Left lung (tissue), 10 donors: ENCODE data around the gene SOCS2. TPM values are rescaled to one million over a fixed set of nuclear protein-coding genes. Genes with fewer than 3 reads are reported as not detected.
"Not testable (repeated sequence)": the region's sequence is repeated elsewhere in the genome, so short reads cannot be mapped to it uniquely, and the experiment has no call there.

Source experiments
- ATAC-seq: fragments of 200-7000 bp; cut with Tn5 transposase; one replicate; pipeline ENCODE4 v1.9.1; 2020; ENCODE audit warnings: moderate library complexity
- DNase-seq, 4 donors: peaks; one replicate each; pipeline ENCODE4 v3.0.0-alpha.2; 2013 to 2020
- H3K27ac ChIP-seq, 2 donors: fragments of 200-600 bp; sonication (generic) in 1 of 2; one replicate each; pipeline versions ENCODE4 v1.5.0 to v1.8.0; 2020 to 2021
- H3K27me3 ChIP-seq, 2 donors: fragments of 200-600 bp; sonication (generic) in 1 of 2; one replicate each; pipeline versions ENCODE4 v1.5.0 to v1.8.0; 2020 to 2021
- H3K36me3 ChIP-seq, 2 donors: fragments of 200-600 bp; sonication (generic) in 1 of 2; one replicate each; pipeline versions ENCODE4 v1.5.0 to v1.8.0; 2020 to 2021
- H3K4me1 ChIP-seq, 2 donors: fragments of 200-600 bp; one replicate each; pipeline ENCODE4 v1.8.0; 2021
- H3K4me3 ChIP-seq, 2 donors: fragments of 200-600 bp; sonication (generic) in 1 of 2; one replicate each; pipeline versions ENCODE4 v1.5.0 to v1.8.0; 2020 to 2021; ENCODE audit warnings: mild to moderate bottlenecking in 1 of 2
- H3K9me3 ChIP-seq, 2 donors: fragments of 200-600 bp; sonication (generic) in 1 of 2; one replicate each; pipeline versions ENCODE4 v1.5.0 to v1.8.0; 2020 to 2021
- intact Hi-C, 2 donors: fragments of 100-400 bp; cut with DNase I; formaldehyde crosslinking; loops; one replicate each; pipeline versions ENCODE4 v1.11.2 to v1.14.2; 2022
- polyA plus RNA-seq, 6 donors: library from polyadenylated mRNA; unstranded; fragments of 120-200 nt; gene quantifications; one replicate each; pipeline ENCODE4 v1.2.1, GENCODE V29; 2013; ENCODE audit not compliant: insufficient read length in 6 of 6
- total RNA-seq, 2 donors: library from RNA; stranded (reverse); fragmentation: NEBNext Ultra II Directional; extraction: Animal tissue kit (Norgen Biotek cat#: 25700); gene quantifications; one replicate each; pipeline ENCODE4 v1.2.1, GENCODE V29; 2021
- TF ChIP-seq, protein P1 (sequence below), 2 donors: fragments of 200-600 bp; sonication (generic) in 1 of 2; IDR thresholded peaks; one replicate each; pipeline versions ENCODE4 v1.5.0 to v1.8.0; 2021; ENCODE audit warnings: antibody characterized with exemption in 2 of 2
- donor health status: DM: no; HTN: yes; CAD: no.
- donor health status: DM: no; HTN: no; CAD: no.

The SOCS2 gene
- total and polyA plus RNA-seq, 8 donors = 15.7 to 40.5 (median 31.0) TPM

DNA sequence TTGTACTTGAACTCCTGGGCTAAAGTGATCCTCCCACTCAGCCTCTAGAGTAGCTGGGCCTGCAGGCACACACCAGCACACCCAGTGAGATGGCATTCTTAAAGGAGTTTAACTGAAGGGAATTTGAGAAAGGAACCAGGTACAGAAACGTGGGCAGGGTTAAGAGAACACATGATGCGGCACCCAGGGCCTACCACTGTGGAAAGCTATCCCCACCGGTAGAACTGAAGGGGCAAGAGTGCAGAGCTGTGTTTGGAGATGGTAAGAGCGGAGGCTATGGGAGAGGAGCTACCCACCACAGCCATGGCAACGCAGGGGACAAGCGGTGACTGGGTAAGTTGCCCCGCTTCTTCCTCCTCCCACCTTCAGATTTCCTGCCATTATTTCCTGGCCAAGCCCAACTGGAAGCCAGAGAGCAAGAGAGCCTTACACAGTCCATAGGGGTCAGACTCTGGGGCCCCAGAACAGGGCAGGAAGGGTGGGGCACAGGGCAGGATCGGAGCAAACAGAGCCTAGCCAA is 46.5 kb downstream of the SOCS2 start:
- H3K4me1 ChIP-seq = no peaks in the 10 kb centered on the region
- no peak overlapping the region for H3K4me3 ChIP-seq
- DNase-seq = no peak
- H3K27ac ChIP-seq = no peak overlapping the region
- no peaks in the 10 kb centered on the region for H3K36me3 ChIP-seq
- intact Hi-C loops = no loop called here
- no peaks in the 10 kb centered on the region for H3K9me3 ChIP-seq
- TF ChIP-seq, protein P1, sequence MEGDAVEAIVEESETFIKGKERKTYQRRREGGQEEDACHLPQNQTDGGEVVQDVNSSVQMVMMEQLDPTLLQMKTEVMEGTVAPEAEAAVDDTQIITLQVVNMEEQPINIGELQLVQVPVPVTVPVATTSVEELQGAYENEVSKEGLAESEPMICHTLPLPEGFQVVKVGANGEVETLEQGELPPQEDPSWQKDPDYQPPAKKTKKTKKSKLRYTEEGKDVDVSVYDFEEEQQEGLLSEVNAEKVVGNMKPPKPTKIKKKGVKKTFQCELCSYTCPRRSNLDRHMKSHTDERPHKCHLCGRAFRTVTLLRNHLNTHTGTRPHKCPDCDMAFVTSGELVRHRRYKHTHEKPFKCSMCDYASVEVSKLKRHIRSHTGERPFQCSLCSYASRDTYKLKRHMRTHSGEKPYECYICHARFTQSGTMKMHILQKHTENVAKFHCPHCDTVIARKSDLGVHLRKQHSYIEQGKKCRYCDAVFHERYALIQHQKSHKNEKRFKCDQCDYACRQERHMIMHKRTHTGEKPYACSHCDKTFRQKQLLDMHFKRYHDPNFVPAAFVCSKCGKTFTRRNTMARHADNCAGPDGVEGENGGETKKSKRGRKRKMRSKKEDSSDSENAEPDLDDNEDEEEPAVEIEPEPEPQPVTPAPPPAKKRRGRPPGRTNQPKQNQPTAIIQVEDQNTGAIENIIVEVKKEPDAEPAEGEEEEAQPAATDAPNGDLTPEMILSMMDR (IDR thresholded peaks at IDR 0.05) = no peak
- ATAC-seq = no peak
- H3K27me3 ChIP-seq = no peaks in the 10 kb centered on the region

DNA sequence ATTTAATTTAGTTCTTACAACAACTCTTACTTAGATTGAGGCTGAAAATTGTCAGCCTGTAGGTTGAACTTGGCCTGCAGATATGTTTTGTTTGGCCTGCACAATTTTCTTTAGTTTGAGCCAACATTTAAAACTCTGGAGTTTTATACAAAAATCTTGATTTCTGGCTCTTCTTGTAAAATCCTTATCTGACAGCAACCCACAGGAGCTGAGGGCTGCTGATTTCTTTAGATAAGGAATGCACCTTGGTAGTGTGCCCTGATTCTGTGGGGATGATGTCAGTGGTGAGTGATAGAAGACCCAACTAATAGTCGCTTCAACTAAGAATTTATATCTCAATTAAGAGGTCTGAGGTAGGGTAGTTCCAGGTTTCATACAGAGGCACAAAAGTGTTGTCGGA is 49.5 kb downstream of the SOCS2 start:
- DNase-seq (no peak), ATAC-seq (no peak)
- intact Hi-C loops = no loop called here
- Histone ChIP-seq H3K9me3 (no peaks in the 10 kb centered on the region), H3K27ac (no peak overlapping the region), H3K4me3 (no peak overlapping the region), H3K36me3 (no peaks in the 10 kb centered on the region), H3K27me3 (no peaks in the 10 kb centered on the region), H3K4me1 (no peaks in the 10 kb centered on the region)
- TF ChIP-seq, protein P1 (IDR thresholded peaks at IDR 0.05) = no peak

DNA sequence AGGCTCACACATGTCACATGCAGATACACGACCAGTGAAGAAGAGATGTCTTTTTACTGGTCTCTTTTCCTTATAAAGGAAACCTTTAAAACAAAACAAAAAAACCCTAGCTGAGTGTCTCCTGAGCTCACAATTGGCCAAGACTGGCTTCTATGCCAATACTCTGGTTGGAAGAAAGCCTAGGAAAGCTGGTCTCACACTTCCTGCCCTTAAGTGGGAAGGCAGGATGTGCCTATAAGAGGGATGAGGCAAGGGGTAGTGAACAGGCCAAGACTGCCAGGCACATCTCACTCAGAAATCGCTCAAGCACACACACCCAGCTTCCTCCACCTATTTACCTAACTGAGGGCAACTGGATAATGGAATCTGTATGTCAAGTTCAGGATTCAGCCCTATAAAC is 50.0 kb downstream of the SOCS2 start:
- TF ChIP-seq, protein P1 (IDR thresholded peaks at IDR 0.05) = no peak
- H3K4me1 ChIP-seq = no peaks in the 10 kb centered on the region
- H3K9me3 ChIP-seq = no peaks in the 10 kb centered on the region
- DNase-seq = no peak
- H3K27ac ChIP-seq = no peak overlapping the region
- no peak for ATAC-seq
- no peaks in the 10 kb centered on the region for H3K27me3 ChIP-seq
- no peaks in the 10 kb centered on the region for H3K36me3 ChIP-seq
- intact Hi-C loops = no loop called here
- H3K4me3 ChIP-seq = no peak overlapping the region

DNA sequence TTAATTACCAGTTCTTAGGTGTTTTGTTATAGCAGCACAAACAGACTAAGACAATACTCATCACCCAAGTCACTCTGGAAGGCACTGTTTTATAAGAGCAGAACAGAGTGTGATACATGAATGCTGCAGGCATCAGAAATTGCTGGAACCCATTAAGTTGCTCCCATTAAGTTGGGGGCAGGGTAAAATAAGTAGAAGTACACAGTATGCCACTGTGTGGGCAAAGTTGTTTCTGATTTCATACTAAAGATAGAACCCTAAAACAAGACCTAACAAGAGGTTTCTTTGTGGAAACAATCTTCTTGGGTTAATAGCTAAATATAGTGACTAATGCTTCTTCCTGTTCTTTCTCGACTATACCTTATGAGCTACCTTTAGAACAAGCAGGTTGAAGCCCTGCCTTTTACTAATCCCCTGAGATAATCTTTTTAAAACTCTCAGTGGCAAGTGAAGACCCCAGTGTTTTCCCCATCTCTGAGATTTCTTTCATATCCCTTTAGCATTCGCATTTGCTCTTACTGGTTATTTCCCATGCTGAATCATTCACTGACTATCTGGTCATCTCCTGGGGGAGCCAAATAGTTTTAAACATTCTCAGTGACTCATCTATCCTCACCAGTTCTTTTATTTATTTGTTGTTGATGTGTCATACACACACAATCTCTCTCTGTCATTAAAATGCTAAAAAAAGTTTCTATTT is 52.3 kb downstream of the SOCS2 start:
- H3K27me3 ChIP-seq = no peaks in the 10 kb centered on the region
- ATAC-seq (peak; percentile 66), DNase-seq (no peak)
- intact Hi-C loops = no loop called here
- H3K27ac ChIP-seq = peak overlapping the region in 1 of 2 donors; percentile 30
- no peaks in the 10 kb centered on the region for H3K36me3 ChIP-seq
- H3K4me3 ChIP-seq = no peak overlapping the region
- H3K4me1 ChIP-seq = no peaks in the 10 kb centered on the region
- H3K9me3 ChIP-seq = no peaks in the 10 kb centered on the region
- TF ChIP-seq, protein P1 (IDR thresholded peaks at IDR 0.05) = no peak

DNA sequence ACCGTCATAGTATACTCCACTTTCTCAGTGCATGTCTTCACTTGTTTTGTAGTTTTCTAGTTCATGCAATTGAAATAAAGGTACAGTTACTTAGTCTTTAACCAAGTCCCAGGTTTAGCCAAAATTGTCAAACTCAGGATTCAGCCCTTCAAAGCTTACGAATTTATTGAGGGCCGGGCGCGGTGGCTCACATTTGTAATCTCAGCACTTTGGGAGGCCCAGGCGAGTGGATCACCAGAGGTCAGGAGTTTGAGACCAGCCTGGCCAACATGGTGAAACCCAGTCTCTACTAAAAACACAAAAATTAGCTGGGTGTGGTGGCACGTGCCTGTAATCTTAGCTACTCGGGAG is 52.8 kb downstream of the SOCS2 start:
- intact Hi-C loops, H3K27me3 ChIP-seq, ATAC-seq, H3K36me3 ChIP-seq, H3K9me3 ChIP-seq, H3K4me1 ChIP-seq, DNase-seq, H3K4me3 ChIP-seq: not testable (repeated sequence)
- H3K27ac ChIP-seq = peak overlapping the region in 1 of 2 donors; percentile 20

DNA sequence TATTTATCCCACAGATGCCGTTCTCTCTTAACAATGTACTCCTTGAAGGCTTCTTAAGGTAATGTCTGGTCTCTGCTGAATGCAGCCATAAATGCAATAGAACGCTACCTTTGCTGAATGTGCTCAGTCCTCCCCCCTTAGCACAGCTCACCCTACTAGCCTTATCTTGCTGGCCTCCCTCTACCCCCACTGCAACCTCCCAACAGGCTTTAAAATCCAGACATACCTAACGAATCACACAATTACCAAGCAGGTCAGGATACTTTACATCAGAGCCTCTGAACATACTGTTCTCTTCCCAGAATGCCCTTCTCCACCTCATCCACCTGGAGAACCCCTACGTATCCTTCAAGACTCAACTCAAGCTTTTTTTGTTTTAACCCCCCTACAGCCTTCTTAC is 53.7 kb downstream of the SOCS2 start:
- H3K27ac ChIP-seq = no peak overlapping the region
- H3K36me3 ChIP-seq = no peaks in the 10 kb centered on the region
- H3K4me1 ChIP-seq = no peaks in the 10 kb centered on the region
- TF ChIP-seq, protein P1 (IDR thresholded peaks at IDR 0.05) = no peak
- DNase-seq (no peak), ATAC-seq (no peak)
- no peaks in the 10 kb centered on the region for H3K9me3 ChIP-seq
- intact Hi-C loops = no loop called here
- no peak overlapping the region for H3K4me3 ChIP-seq
- H3K27me3 ChIP-seq = no peaks in the 10 kb centered on the region
